Parathyroid adenoma (tissue), 2 donors: ENCODE results near the gene DGKB.

Source experiments
- H2AFZ ChIP-seq: fragments of 300-600 bp; sonication (generic); one replicate; pipeline ENCODE4 v1.7.0; 2017; ENCODE audit warnings: antibody characterized with exemption, mild to moderate bottlenecking
- H3K27ac ChIP-seq: fragments of 300-600 bp; sonication (generic); one replicate; pipeline ENCODE4 v1.7.0; 2017
- H3K27me3 ChIP-seq: fragments of 300-600 bp; sonication (generic); one replicate; pipeline ENCODE4 v1.7.0; 2017; ENCODE audit warnings: low read length; ENCODE audit not compliant: control insufficient read depth, insufficient read depth
- H3K36me3 ChIP-seq: fragments of 300-600 bp; sonication (generic); one replicate; pipeline ENCODE4 v1.7.0; 2017; ENCODE audit warnings: low read length; ENCODE audit not compliant: control insufficient read depth, insufficient read depth
- H3K4me1 ChIP-seq: fragments of 300-600 bp; sonication (generic); one replicate; pipeline ENCODE4 v1.7.0; 2017; ENCODE audit warnings: control low read depth
- H3K4me2 ChIP-seq: fragments of 300-600 bp; sonication (generic); one replicate; pipeline ENCODE4 v1.7.0; 2017; ENCODE audit warnings: low read length
- H3K4me3 ChIP-seq: fragments of 300-600 bp; sonication (generic); one replicate; pipeline ENCODE4 v1.7.0; 2017; ENCODE audit warnings: low read depth, low read length
- H3K79me2 ChIP-seq: fragments of 300-600 bp; sonication (generic); one replicate; pipeline ENCODE4 v1.7.0; 2017; ENCODE audit warnings: control low read depth
- H3K9ac ChIP-seq: fragments of 300-600 bp; sonication (generic); one replicate; pipeline ENCODE4 v1.7.0; 2017; ENCODE audit warnings: mild to moderate bottlenecking
- H3K9me3 ChIP-seq: fragments of 300-600 bp; sonication (generic); one replicate; pipeline ENCODE4 v1.7.0; 2017; ENCODE audit warnings: low read length; ENCODE audit not compliant: control insufficient read depth
- TF ChIP-seq, protein P1 (sequence below): fragments of 300-600 bp; sonication (generic); IDR thresholded peaks from one replicate; pipeline ENCODE4 v1.7.0; 2017; ENCODE audit warnings: antibody characterized with exemption, mild to moderate bottlenecking
- donor health status: primary hyperparathyroidism.

Gene DGKB

DNA sequence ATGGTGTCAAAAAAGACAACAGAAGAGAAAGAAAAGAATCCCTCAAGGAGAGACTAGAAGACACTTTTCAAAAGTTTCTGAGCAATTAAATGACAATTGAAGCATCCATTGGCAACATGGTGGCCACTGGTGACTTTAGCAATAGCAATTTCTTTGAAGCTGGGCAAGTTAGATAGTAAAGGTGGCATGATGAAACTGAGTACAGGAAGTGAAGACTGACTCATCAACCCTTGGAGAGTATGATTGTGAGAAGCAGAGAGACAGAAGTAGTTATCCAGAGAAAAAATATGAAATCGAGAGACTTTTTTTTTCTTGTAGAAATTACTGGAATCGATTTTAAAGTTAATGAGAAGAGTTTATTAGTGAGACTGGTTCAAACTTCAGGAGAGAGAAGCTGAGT is 52.5 kb downstream of the DGKB start:
- no peak overlapping the region for H3K4me2 ChIP-seq
- no peaks in the 10 kb centered on the region for H3K9me3 ChIP-seq
- TF ChIP-seq, protein P1, sequence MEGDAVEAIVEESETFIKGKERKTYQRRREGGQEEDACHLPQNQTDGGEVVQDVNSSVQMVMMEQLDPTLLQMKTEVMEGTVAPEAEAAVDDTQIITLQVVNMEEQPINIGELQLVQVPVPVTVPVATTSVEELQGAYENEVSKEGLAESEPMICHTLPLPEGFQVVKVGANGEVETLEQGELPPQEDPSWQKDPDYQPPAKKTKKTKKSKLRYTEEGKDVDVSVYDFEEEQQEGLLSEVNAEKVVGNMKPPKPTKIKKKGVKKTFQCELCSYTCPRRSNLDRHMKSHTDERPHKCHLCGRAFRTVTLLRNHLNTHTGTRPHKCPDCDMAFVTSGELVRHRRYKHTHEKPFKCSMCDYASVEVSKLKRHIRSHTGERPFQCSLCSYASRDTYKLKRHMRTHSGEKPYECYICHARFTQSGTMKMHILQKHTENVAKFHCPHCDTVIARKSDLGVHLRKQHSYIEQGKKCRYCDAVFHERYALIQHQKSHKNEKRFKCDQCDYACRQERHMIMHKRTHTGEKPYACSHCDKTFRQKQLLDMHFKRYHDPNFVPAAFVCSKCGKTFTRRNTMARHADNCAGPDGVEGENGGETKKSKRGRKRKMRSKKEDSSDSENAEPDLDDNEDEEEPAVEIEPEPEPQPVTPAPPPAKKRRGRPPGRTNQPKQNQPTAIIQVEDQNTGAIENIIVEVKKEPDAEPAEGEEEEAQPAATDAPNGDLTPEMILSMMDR = no peak
- no peak overlapping the region for H2AFZ ChIP-seq
- no peaks in the 10 kb centered on the region for H3K4me1 ChIP-seq
- no peak overlapping the region for H3K9ac ChIP-seq
- H3K27me3 ChIP-seq = no peaks in the 10 kb centered on the region
- no peak overlapping the region for H3K4me3 ChIP-seq
- H3K27ac ChIP-seq = no peak overlapping the region
- no peaks in the 10 kb centered on the region for H3K36me3 ChIP-seq
- H3K79me2 ChIP-seq = no peaks in the 10 kb centered on the region

DNA sequence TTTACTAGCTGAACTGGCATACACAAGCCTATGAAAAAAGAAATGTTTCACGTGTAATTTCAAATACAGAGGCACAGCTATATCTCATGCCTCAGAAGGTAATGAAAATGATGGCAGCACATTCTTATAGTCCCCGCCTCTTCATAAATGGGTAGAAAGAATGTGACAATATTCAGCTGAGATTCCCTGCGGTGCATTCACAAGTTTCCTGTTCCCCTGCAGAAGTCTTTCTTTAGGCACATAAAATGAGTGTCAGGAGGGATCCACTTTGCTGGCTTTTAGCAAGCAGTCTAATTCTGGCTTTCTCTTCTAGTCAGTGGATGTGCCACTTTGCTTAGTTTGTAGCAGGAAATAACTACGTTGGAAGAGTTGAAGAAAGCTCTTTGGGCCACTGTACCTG is 56.1 kb downstream of the DGKB start:
- Histone ChIP-seq H3K4me1 (no peaks in the 10 kb centered on the region), H3K9me3 (no peaks in the 10 kb centered on the region), H3K79me2 (no peaks in the 10 kb centered on the region), H2AFZ (no peak overlapping the region), H3K36me3 (no peaks in the 10 kb centered on the region), H3K4me2 (no peak overlapping the region), H3K27ac (no peak overlapping the region), H3K4me3 (no peak overlapping the region), H3K27me3 (no peaks in the 10 kb centered on the region), H3K9ac (no peak overlapping the region)
- TF ChIP-seq, protein P1 = no peak

DNA sequence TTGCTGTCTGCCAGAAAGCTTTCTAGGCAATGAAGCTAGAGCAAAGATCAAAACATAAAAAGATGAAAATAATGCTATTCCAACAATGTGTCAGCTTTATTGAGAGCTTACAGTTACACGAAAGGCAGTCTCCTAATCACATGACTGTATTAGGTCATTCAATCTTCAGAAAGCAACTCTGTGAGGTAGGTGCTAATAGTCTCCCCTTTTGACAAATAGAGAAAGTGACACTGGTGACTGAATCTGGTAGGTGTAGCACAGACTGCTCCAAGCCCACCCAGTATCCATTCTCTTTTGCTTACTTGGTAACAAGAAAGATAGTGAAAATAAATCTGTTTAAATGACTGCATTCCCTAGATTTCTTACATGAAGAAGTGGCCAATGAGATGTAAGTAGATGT is 58.8 kb downstream of the DGKB start:
- H3K27ac ChIP-seq = no peak overlapping the region
- no peaks in the 10 kb centered on the region for H3K27me3 ChIP-seq
- H3K9ac ChIP-seq = no peak overlapping the region
- H3K36me3 ChIP-seq = no peaks in the 10 kb centered on the region
- H3K9me3 ChIP-seq = no peaks in the 10 kb centered on the region
- H3K4me3 ChIP-seq = no peak overlapping the region
- H3K4me2 ChIP-seq = no peak overlapping the region
- H3K4me1 ChIP-seq = no peaks in the 10 kb centered on the region
- TF ChIP-seq, protein P1 = no peak
- H3K79me2 ChIP-seq = no peaks in the 10 kb centered on the region
- no peak overlapping the region for H2AFZ ChIP-seq

DNA sequence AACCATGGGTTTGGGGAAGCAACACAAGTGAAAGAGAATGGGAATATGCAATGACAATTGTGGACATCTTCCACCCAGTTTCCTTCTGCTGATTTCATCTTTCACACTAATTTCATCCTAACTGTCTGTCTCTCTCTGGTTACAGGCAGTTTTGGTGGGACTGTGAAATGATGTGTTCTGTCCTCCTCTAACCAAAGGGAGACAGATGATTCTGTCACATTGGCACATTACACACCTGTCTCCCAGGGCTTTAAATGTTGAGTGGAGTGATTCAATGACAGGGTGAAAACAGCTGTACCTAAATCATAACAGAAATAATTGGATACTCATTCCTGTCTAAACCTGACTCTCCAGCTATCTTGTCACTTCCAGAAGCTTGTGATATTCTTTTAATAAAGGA is 60.0 kb downstream of the DGKB start:
- Histone ChIP-seq H3K27ac (no peak overlapping the region), H3K36me3 (no peaks in the 10 kb centered on the region)
- TF ChIP-seq, protein P1 = no peak

DNA sequence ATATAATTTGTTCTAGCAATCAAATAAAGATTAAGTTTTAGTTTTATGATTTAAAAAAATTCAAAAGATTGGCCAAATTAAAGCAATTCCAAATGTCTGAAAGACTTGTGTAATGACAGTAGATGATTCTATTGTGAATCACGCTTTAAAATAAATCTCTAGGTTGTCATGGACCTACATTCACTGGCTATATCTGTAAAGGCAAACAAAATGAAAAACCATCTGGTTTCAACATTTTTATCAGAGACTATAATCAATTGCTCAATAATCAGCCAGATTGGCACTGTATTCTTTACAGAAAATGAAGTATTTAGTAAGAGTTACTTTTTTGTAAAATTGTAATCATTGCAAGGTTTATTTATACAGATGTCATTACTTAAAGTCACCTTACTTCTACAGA is 60.7 kb downstream of the DGKB start:
- no peak overlapping the region for H3K27ac ChIP-seq
- TF ChIP-seq, protein P1 = no peak
- no peak overlapping the region for H3K4me3 ChIP-seq
- no peaks in the 10 kb centered on the region for H3K79me2 ChIP-seq
- no peak overlapping the region for H2AFZ ChIP-seq
- H3K9me3 ChIP-seq = no peaks in the 10 kb centered on the region
- no peaks in the 10 kb centered on the region for H3K36me3 ChIP-seq
- no peak overlapping the region for H3K4me2 ChIP-seq
- H3K27me3 ChIP-seq = no peaks in the 10 kb centered on the region
- H3K9ac ChIP-seq = no peak overlapping the region
- no peaks in the 10 kb centered on the region for H3K4me1 ChIP-seq

More for the DNA sequence above, 60.0 kb downstream of the DGKB start:
- Histone ChIP-seq H3K79me2 (no peaks in the 10 kb centered on the region), H3K9ac (no peak overlapping the region), H3K4me1 (no peaks in the 10 kb centered on the region), H3K4me3 (no peak overlapping the region), H3K4me2 (no peak overlapping the region), H3K27me3 (no peaks in the 10 kb centered on the region), H2AFZ (no peak overlapping the region), H3K9me3 (no peaks in the 10 kb centered on the region)
